NOMO-1 (cell line): ENCODE results near the gene EPHA2.

Experiments used
- DNase-seq, 2 experiments: peaks; one replicate each; lab custom pipeline; 2025; ENCODE audit not compliant: unreplicated experiment in 2 of 2; lab: John Stamatoyannopoulos, UW

The EPHA2 gene

DNA sequence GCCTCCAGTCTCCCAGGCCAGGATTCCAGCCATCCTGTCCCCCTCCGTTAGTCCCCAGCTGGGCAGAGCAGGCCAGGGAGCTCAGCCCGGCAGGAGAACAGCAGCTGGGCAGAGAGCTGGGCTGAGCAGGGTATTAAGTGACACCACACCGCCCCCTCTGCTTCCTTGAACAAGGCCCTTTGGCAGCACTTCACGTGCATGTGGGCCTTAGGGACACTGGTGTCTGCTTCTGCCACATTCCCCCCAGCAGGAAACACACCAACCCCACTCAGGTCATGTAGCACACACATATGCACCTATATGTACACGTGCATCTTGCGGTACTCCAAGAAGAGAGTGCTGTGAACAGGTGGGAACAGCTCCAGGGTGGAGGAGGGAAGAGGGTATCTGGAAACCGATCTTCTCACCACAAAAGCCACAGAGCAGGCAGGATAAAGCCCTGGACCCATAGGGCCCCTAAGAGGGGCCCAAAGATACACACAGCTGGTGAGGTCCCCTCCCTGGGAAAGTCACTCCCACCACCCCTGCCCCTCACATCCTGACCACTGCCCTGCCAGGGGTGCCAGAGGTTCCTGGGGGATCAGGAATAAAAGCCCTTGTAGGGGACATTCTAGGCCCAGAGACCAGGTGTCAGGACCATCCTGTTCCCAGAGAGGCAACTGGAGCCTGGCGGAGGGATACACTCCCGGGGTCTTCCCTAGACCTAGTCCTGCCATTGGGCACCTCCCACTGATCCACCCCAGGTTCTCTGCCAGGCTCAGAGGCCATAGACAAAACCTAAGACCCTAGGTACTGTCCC is 4.5 kb downstream of the EPHA2 start:
- DNase-seq = no peak

- DNase-seq = no peak
These were observed 5.4 kb downstream of the EPHA2 start for GRCh38 chr1:16150508-16150907.

- DNase-seq = no peak
These were observed 6.0 kb downstream of the EPHA2 start for GRCh38 chr1:16149702-16150488.

- DNase-seq = no peak
These were observed 6.7 kb downstream of the EPHA2 start for GRCh38 chr1:16149146-16149545.

DNA sequence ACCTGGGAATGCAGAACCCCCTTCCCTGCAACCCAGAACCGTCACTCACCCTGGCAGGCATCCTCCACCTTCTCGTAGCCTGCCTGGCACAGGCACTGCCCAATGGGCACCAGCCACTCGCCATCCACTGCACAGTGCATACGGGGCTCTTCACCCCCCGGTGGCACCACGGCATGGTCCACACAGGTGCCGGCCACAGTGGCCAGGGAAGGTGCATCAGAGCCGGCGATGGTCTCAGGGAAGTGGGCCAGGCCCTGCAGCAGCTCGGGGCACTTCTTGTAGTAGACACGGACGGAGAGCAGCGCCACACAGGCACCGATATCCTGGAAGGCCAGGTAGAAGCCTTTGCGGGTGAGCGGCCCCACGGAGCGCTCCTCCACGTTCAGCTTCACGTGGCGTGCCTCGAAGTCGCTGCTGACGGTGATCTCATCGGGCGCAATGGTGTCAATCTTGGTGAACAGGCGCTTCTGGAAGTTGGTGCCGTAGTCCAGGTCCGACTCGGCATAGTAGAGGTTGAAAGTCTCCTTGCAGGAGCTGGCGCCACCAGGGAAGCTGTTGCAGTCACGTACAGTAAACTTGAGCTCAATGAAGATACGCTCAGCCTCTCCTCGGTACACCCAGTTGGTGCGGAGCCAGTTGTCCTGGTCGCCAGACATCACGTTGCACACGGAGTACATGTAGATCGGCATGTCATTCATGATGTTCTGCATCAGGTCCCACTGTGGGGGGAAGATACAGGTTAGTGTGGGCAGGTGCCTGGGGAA is 7.4 kb downstream of the EPHA2 start:
- no peak for DNase-seq

DNA sequence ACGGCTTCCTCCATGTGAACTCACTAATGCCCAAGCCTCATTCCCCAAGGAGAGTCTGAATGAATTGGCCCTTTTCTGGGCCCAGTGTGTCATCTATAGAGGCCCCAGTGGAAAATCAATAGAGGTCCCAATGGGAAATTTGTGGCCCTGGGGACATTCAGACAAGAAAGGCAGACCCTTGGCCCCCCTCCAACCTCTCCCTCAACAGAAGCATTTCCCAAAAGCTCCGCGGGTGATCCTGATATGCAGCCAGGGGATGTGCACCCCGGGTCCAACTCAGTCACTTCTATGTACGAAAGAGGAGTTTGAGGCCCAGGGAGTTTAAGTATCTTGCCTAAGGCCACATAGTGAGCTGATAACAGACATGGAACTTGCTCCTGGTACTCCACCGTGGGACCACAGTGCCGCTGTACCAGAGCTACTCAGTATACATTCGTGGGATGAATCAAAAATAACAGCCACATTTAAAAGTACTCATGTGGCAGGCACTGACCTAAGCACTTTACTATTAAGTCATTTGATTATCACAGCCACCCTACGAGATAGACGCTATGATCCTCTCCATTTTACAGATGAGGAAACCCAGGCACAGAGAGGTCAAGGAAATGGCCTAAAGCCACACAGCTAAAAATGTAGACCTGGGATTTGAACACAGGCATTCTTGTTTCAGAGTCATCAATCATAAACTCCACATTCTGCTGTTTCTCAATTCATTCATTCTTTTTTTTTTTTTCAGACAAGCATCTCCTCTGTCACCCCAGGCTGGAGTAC is 8.5 kb downstream of the EPHA2 start:
- DNase-seq = no peak

GRCh38 chr1:16146279-16147155 is 9.4 kb downstream of the EPHA2 start:
- no peak for DNase-seq

- DNase-seq = no peak
These were observed 10.1 kb downstream of the EPHA2 start for GRCh38 chr1:16145662-16146278.

GRCh38 chr1:16145030-16145661 is 10.7 kb downstream of the EPHA2 start:
- DNase-seq = no peak

GRCh38 chr1:16144325-16145029 is 11.4 kb downstream of the EPHA2 start:
- DNase-seq = no peak

DNA sequence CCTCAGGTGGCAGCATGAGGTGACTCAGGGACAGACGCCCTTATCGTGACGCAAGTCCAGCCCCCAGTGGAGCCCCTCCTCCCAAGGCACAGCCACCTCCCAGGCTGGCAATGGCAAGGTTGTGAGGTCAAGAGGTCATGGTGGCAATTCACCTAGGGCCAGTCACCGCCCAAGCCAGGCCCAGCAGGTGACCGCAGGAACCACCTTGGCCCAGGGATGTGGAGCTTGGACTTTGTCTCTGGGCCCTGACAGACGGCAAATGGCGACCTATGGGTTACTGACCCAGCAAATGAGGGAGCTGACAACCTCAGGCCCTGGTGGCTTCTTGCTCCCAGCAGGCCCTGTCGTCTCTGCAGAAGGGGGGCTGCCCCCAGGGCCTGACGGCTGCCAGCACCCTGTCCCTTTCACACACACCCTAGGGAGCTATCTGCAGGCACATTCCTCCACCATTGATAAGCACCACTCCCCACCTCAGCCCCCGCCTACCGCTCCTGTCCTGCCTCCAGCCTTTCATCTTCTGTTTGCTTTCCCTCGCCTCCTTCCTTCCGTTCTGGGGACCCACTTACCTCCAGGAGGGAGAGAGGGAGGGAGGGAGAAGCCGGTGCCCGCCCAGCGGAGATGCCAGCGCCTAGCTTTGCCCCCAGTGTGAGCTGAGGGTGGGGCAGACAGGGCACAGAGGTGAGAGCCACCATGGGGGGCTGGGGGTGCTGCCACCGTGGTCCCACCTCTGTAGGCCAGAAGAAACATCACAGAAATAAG is 12.1 kb downstream of the EPHA2 start:
- DNase-seq = no peak

DNA sequence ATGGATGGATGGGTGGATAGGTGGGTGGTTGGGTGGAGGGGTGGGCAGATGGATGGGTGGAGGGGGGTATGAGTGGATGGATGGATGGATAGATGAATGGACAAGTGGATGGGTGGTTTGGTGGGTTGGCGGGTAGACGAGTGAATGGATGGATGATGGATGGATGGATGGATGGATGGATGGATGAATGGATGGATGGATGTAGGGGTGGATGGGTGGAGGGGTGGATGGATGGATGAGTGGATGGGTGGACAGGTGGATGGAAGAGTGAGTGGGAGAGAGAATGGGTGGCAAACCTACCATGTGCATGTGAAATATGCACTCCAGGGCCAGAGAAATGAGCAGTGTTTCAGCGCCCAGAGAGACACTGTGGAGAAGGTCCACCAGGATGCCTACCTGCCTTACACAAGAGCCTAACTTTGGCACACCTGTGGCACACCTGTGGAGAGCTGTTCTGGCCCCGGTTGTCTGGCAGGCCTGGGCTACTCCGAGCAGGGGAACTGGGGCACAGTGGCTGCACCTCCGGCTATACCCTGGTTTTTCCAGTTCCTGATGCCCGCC is 12.8 kb downstream of the EPHA2 start:
- no peak for DNase-seq

DNA sequence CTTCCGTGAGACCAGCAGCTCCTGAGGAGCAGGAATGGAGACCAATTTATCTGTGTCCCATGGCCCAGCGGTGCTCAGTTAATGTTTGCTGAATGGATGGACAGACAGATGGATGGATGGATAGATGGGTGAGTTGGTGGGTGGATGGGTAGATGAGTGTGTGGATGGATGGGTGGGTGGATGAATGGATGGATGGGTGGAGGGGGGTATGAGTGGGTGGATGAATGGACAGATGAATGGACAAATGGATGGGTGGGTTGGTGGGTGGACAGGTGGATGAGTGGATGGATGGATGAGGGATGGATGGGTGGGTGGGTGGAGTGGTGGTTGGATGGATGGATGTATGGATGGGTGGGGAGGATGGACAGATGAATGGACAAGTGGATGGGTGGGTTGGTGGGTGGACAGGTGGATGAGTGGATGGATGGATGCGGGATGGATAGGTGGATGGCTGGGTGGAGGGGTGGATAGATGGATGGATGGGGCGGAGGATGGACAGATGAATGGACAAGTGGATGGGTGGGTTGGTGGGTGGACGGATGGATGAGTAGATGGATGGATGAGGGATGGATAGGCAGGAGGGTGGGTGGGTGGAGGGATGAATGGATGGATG is 13.4 kb downstream of the EPHA2 start:
- no peak for DNase-seq

GRCh38 chr1:16141573-16142336 is 14.1 kb downstream of the EPHA2 start:
- no peak for DNase-seq

GRCh38 chr1:16140068-16140596 is 15.7 kb downstream of the EPHA2 start:
- no peak for DNase-seq

DNA sequence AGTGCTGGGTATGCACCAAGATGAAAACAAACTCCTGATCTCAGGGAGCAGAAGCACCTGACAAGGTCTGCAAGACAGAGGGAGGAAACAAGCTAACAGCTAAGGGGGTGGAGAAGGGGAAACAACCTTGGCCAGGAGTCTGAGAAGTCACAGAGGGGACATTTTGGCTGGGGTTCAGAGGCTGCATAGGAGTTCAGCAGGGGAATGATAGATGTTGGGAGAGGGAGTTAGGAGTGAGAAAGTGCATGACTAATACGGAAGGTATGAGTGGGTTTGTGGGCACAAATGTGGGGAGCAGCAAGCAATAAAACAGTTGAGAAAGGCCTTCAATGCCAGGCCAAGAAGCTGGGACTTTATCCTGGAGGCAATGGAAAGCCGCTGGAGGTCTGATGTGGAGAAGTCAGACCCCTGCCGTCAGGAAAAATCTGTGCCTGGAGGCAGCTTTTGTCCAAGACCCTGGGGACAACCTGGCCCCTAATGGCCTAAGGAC is 16.4 kb downstream of the EPHA2 start:
- DNase-seq = no peak
